ENCODE data around the gene ABHD17B. TPM values are rescaled to one million over a fixed set of nuclear protein-coding genes. Genes with fewer than 3 reads are reported as not detected.

Gene ABHD17B
- total RNA-seq, 6 experiments from 2014 or later, result 13.6 to 17.9 (median 15.5) TPM

GRCh38 chr9:71886015-71886414 lies 25.0 kb downstream of the ABHD17B start:
- peaks cover 36% of the 10 kb centered on the region for H3K9me3 Mint-ChIP-seq
- H3K36me3 Mint-ChIP-seq (ENCODE audit: low read depth), result peaks cover 31% of the 10 kb centered on the region
- no peak for DNase-seq
- H3K27ac Mint-ChIP-seq, result no peak overlapping the region
- no peak overlapping the region for H3K4me3 Mint-ChIP-seq
- H3K27me3 Mint-ChIP-seq (ENCODE audit: insufficient read depth), result no peaks in the 10 kb centered on the region; the same call in 1 of the 2 replicates
- no peak for TF ChIP-seq CTCF (IDR thresholded peaks at IDR 0.05)
- peaks cover 2% of the 10 kb centered on the region for H3K4me1 Mint-ChIP-seq (ENCODE audit: low read depth)

GRCh38 chr9:71885467-71885866 lies 25.5 kb downstream of the ABHD17B start:
- no peaks in the 10 kb centered on the region; the same call in 1 of the 2 replicates for H3K27me3 Mint-ChIP-seq (ENCODE audit: insufficient read depth)
- H3K4me1 Mint-ChIP-seq (ENCODE audit: low read depth), result no peaks in the 10 kb centered on the region
- no peak overlapping the region for H3K4me3 Mint-ChIP-seq
- peaks cover 36% of the 10 kb centered on the region for H3K36me3 Mint-ChIP-seq (ENCODE audit: low read depth)
- no peak for DNase-seq
- peaks cover 40% of the 10 kb centered on the region for H3K9me3 Mint-ChIP-seq
- no peak for TF ChIP-seq CTCF (IDR thresholded peaks at IDR 0.05)
- H3K27ac Mint-ChIP-seq, result no peak overlapping the region

- H3K9me3 Mint-ChIP-seq, result peaks cover 52% of the 10 kb centered on the region
- no peak for DNase-seq
- H3K27ac Mint-ChIP-seq, result no peak overlapping the region
- peaks cover 45% of the 10 kb centered on the region for H3K36me3 Mint-ChIP-seq (ENCODE audit: low read depth)
- no peaks in the 10 kb centered on the region for H3K4me1 Mint-ChIP-seq (ENCODE audit: low read depth)
- H3K27me3 Mint-ChIP-seq (ENCODE audit: insufficient read depth), result no peaks in the 10 kb centered on the region; the same call in 1 of the 2 replicates
- no peak for TF ChIP-seq CTCF (IDR thresholded peaks at IDR 0.05)
- no peak overlapping the region for H3K4me3 Mint-ChIP-seq
These were observed 27.0 kb downstream of the ABHD17B start for GRCh38 chr9:71884005-71884404.

- peaks cover 66% of the 10 kb centered on the region for H3K36me3 Mint-ChIP-seq (ENCODE audit: low read depth)
These were observed 31.3 kb downstream of the ABHD17B start for GRCh38 chr9:71879644-71880174.

GRCh38 chr9:71878327-71879274 lies 32.4 kb downstream of the ABHD17B start:
- peaks cover 56% of the 10 kb centered on the region for H3K36me3 Mint-ChIP-seq (ENCODE audit: low read depth)
- H3K4me1 Mint-ChIP-seq (ENCODE audit: low read depth), result peaks cover 4% of the 10 kb centered on the region; the same call in 1 of the 2 replicates

More at GRCh38 chr9:71879644-71880174, 31.3 kb downstream of the ABHD17B start:
- no peak for TF ChIP-seq CTCF (IDR thresholded peaks at IDR 0.05)
- peaks cover 2% of the 10 kb centered on the region; the same call in 1 of the 2 replicates for H3K4me1 Mint-ChIP-seq (ENCODE audit: low read depth)
- H3K27ac Mint-ChIP-seq, result no peak overlapping the region
- peaks cover 65% of the 10 kb centered on the region for H3K9me3 Mint-ChIP-seq
- DNase-seq, result no peak
- no peaks in the 10 kb centered on the region; the same call in 1 of the 2 replicates for H3K27me3 Mint-ChIP-seq (ENCODE audit: insufficient read depth)
- H3K4me3 Mint-ChIP-seq, result no peak overlapping the region

More at GRCh38 chr9:71878327-71879274, 32.4 kb downstream of the ABHD17B start:
- Mint-ChIP-seq H3K27ac (no peak overlapping the region), H3K9me3 (peaks cover 54% of the 10 kb centered on the region), H3K4me3 (no peak overlapping the region), H3K27me3 (ENCODE audit: insufficient read depth) (no peaks in the 10 kb centered on the region; the same call in 1 of the 2 replicates)
- DNase-seq, result no peak
- no peak for TF ChIP-seq CTCF (IDR thresholded peaks at IDR 0.05)

All from HFFc6 (cell line).